SK-N-MC (cell line): ENCODE measurements around the gene DVL3.
A peak's percentile ranks its signal among the peaks of the same experiment; 100 is the strongest.

Experiments used
- DNase-seq: peaks from one replicate; pipeline ENCODE4 v3.0.0-alpha.2; 2011; ENCODE audit warnings: low read depth, low spot score
- H3K27ac ChIP-seq: fragments of 200-600 bp; sonication (generic); 2 replicates; pipeline ENCODE4 v1.5.1; 2016; ENCODE audit warnings: mixed run types
- H3K36me3 ChIP-seq: fragments of 200-600 bp; sonication (generic); 2 replicates; pipeline ENCODE4 v1.6.1; 2017; ENCODE audit warnings: antibody characterized with exemption, low read length, mixed read lengths; ENCODE audit not compliant: insufficient read depth
- H3K4me3 ChIP-seq: fragments of 200-600 bp; sonication (generic); 2 replicates; pipeline ENCODE4 v1.5.1; 2016
- H3K9ac ChIP-seq: fragments of 200-600 bp; sonication (generic); 2 replicates; pipeline ENCODE4 v1.8.0; 2017; ENCODE audit warnings: mixed run types, mixed read lengths; ENCODE audit not compliant: insufficient read length
- H3K9me3 ChIP-seq: fragments of 200-600 bp; sonication (generic); 2 replicates; pipeline ENCODE4 v1.6.1; 2017; ENCODE audit warnings: low read depth, mild to moderate bottlenecking, antibody characterized with exemption, low read length, moderate library complexity, mixed read lengths
- EZH2 ChIP-seq: fragments of 200-600 bp; sonication (generic); IDR thresholded peaks from one replicate; pipeline ENCODE4 v1.6.1; 2017; ENCODE audit warnings: antibody characterized with exemption
- FOXP2 ChIP-seq: optimal IDR thresholded peaks from 2 replicates; pipeline ENCODE3; 2011; ENCODE audit warnings: mild to moderate bottlenecking, moderate library complexity; ENCODE audit not compliant: insufficient read depth; ENCODE audit errors: extremely low read length, control extremely low read depth
- POLR2AphosphoS5 ChIP-seq: IDR thresholded peaks from 2 replicates; pipeline ENCODE4 v1.6.1; 2012; ENCODE audit warnings: mild to moderate bottlenecking, low read depth, low read length, borderline replicate concordance

DVL3 gene

GRCh38 chr3:184169896-184170875 lies 15.0 kb downstream of the DVL3 start:
- H3K27ac ChIP-seq = no peak overlapping the region
- no peak overlapping the region for H3K9ac ChIP-seq
- DNase-seq = no peak
- no peak overlapping the region for H3K4me3 ChIP-seq
- H3K9me3 ChIP-seq = no peaks in the 10 kb centered on the region
- TF ChIP-seq FOXP2 = no peak
- no peak for TF ChIP-seq EZH2
- TF ChIP-seq POLR2AphosphoS5 = no peak
- H3K36me3 ChIP-seq = peaks cover 56% of the 10 kb centered on the region

GRCh38 chr3:184171562-184171961 lies 16.4 kb downstream of the DVL3 start:
- Histone ChIP-seq H3K9ac (no peak overlapping the region), H3K9me3 (no peaks in the 10 kb centered on the region), H3K36me3 (peaks cover 44% of the 10 kb centered on the region), H3K4me3 (no peak overlapping the region), H3K27ac (no peak overlapping the region)
- no peak for TF ChIP-seq POLR2AphosphoS5
- no peak for TF ChIP-seq EZH2
- no peak for TF ChIP-seq FOXP2
- no peak for DNase-seq

- DNase-seq = no peak
- Histone ChIP-seq H3K27ac (no peak overlapping the region), H3K4me3 (no peak overlapping the region), H3K36me3 (peaks cover 45% of the 10 kb centered on the region), H3K9me3 (no peaks in the 10 kb centered on the region), H3K9ac (no peak overlapping the region)
- TF ChIP-seq EZH2 = no peak
- TF ChIP-seq FOXP2 = no peak
- no peak for TF ChIP-seq POLR2AphosphoS5
Observed at GRCh38 chr3:184172681-184173373, 17.6 kb downstream of the DVL3 start.

- DNase-seq = no peak
- no peak overlapping the region for H3K4me3 ChIP-seq
- TF ChIP-seq EZH2 = no peak
- no peak for TF ChIP-seq FOXP2
- TF ChIP-seq POLR2AphosphoS5 = no peak
- H3K36me3 ChIP-seq = peaks cover 45% of the 10 kb centered on the region
- H3K27ac ChIP-seq = no peak overlapping the region
- H3K9ac ChIP-seq = no peak overlapping the region
- H3K9me3 ChIP-seq = no peaks in the 10 kb centered on the region
Observed at GRCh38 chr3:184173374-184173722, 18.2 kb downstream of the DVL3 start.

GRCh38 chr3:184174284-184174645 lies 19.1 kb downstream of the DVL3 start:
- Histone ChIP-seq H3K9me3 (no peaks in the 10 kb centered on the region), H3K4me3 (peak overlapping the region; percentile 22), H3K9ac (no peak overlapping the region), H3K27ac (peak overlapping the region; percentile 85), H3K36me3 (peaks cover 50% of the 10 kb centered on the region)
- no peak for TF ChIP-seq FOXP2
- no peak for TF ChIP-seq EZH2
- no peak for TF ChIP-seq POLR2AphosphoS5
- no peak for DNase-seq

- Histone ChIP-seq H3K27ac (peak within 1 kb of the TSS; percentile 89), H3K9me3 (no peaks in the 10 kb centered on the region), H3K36me3 (peaks cover 55% of the 10 kb centered on the region), H3K9ac (peak within 1 kb of the TSS; percentile 92), H3K4me3 (peak within 1 kb of the TSS; percentile 97)
- TF ChIP-seq FOXP2 (no peak), POLR2AphosphoS5 (peak; percentile 81)
- DNase-seq = peak; percentile 99
Observed at GRCh38 chr3:184174646-184175492, 19.7 kb downstream of the DVL3 start, which contains the start of gene AP2M1. Gene AP2M1, plus strand, starts transcription at chr3:184174855. Its CDS starts 2,139 bp downstream, at chr3:184176994.

GRCh38 chr3:184175506-184175905 lies 20.3 kb downstream of the DVL3 start:
- DNase-seq = no peak
- peaks cover 55% of the 10 kb centered on the region for H3K36me3 ChIP-seq
- H3K9me3 ChIP-seq = no peaks in the 10 kb centered on the region
- TF ChIP-seq POLR2AphosphoS5 (no peak), EZH2 (no peak), FOXP2 (no peak)
- H3K4me3 ChIP-seq = peak overlapping the region; percentile 97
- H3K9ac ChIP-seq = peak overlapping the region; percentile 92
- peak overlapping the region; percentile 89 for H3K27ac ChIP-seq

- H3K27ac ChIP-seq = peak overlapping the region; percentile 89
- no peak for DNase-seq
- TF ChIP-seq POLR2AphosphoS5 (no peak), FOXP2 (no peak), EZH2 (no peak)
- no peaks in the 10 kb centered on the region for H3K9me3 ChIP-seq
- H3K36me3 ChIP-seq = peaks cover 55% of the 10 kb centered on the region
- H3K4me3 ChIP-seq = peak overlapping the region; percentile 97
- peak overlapping the region; percentile 92 for H3K9ac ChIP-seq
Observed at GRCh38 chr3:184175981-184176376, 20.8 kb downstream of the DVL3 start.
